GM12872 (cell line): ENCODE data around the gene MRPS34.
A peak's percentile ranks its signal among the peaks of the same experiment; 100 is the strongest.

Source experiments
- TF ChIP-seq, protein P1 (sequence below): IDR thresholded peaks from 3 replicates; pipeline ENCODE4 v1.5.1; 2011; ENCODE audit warnings: low read depth, mild to moderate bottlenecking, low read length, moderate library complexity; ENCODE audit not compliant: insufficient read depth

MRPS34 gene

DNA sequence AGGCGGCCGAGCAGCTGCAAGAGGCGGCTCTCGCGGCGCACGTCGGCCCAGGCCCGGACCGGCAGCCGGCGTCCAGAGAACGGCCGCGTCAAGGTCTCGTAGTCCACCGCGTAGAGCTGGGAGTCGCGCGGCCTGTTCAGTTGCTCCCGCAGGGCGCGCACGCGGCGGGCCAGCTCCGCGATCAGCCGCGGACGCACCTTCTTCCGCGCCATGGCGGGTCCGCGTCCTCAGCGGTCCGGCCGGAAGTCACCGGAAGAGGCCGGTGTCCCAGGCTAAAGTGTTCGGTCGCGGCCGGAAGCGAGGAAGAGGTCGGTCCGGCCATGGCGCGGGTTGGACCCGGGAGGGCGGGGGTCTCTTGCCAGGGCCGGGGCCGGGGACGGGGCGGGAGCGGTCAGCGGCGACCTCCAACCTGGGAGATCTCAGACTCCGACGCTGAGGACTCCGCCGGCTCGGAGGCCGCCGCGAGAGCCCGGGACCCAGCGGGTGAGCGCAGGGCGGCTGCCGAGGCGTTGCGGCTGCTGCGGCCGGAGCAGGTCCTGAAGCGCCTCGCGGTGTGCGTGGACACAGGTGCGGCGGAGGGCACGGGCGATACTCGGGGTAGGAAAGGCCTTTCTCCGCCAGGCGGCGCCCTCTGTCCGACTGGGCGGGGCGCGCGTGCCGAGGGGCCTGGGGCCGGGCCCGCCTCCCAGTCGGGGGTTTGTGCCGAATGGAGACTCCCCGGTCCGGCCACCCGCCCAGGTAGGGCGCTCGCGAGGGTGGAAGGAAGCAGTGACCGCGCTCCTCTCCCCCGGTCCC is at the start of gene MRPS34:
TSS of gene MRPS34 (minus strand) at position 227 of the 795 bp plus-strand sequence. CDS start at position 212, 15 bp downstream.
- TF ChIP-seq, protein P1, sequence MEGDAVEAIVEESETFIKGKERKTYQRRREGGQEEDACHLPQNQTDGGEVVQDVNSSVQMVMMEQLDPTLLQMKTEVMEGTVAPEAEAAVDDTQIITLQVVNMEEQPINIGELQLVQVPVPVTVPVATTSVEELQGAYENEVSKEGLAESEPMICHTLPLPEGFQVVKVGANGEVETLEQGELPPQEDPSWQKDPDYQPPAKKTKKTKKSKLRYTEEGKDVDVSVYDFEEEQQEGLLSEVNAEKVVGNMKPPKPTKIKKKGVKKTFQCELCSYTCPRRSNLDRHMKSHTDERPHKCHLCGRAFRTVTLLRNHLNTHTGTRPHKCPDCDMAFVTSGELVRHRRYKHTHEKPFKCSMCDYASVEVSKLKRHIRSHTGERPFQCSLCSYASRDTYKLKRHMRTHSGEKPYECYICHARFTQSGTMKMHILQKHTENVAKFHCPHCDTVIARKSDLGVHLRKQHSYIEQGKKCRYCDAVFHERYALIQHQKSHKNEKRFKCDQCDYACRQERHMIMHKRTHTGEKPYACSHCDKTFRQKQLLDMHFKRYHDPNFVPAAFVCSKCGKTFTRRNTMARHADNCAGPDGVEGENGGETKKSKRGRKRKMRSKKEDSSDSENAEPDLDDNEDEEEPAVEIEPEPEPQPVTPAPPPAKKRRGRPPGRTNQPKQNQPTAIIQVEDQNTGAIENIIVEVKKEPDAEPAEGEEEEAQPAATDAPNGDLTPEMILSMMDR, result peak; percentile 82

DNA sequence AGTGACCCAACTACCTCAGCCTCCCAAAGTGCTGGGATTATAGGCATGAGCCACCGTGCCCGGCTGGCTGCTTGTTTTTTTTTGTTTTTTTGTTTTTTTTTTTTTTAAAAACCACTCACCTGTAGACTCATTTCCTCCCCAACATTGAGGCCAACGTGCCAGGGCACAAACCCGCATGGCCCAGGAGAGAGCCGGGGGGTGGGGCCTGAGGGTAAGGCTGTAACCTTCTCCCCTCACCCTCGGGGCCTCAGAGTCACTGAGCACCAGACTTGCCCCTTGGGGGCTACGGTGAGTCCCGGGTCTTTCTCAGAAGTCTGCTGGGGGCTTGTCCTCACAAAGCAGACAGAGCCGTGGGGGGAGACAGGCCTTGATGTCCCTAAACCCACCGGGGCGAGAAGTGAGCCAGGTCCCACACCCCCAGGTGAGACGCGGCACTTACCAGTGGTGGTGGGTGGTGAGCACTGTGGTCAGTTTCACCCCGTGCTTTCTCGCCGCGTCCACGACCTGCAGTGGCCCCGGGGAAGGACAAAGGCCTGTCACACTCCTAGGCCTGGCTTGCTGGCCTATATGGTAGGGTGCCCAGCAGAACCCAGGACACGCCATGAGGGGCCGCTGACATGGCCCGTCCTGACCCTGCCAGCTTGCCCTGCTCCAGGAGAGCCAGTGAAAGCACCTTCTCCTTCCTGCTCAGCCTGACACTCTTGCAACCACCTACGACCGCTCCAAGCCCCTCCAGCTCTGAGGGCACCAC is 49.1 kb upstream of the MRPS34 start:
- TF ChIP-seq, protein P1, result no peak

DNA sequence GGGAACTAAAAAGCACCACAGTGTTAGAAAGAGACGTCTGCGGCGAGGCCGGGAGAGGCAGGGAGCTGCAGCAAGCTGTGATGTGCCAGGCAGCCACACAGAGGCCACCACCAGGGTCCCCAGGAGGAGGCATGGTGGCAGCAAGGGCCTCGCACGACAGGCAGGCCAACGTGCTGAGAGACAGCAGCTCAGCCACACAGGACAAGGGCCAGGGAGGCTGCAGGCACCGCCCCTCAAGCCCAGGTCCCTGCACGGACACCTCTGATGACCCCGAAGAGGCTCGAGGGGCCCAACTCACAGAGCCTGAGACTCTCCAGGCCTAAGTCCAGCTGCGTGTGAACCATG is 48.0 kb upstream of the MRPS34 start:
- TF ChIP-seq, protein P1, result no peak

DNA sequence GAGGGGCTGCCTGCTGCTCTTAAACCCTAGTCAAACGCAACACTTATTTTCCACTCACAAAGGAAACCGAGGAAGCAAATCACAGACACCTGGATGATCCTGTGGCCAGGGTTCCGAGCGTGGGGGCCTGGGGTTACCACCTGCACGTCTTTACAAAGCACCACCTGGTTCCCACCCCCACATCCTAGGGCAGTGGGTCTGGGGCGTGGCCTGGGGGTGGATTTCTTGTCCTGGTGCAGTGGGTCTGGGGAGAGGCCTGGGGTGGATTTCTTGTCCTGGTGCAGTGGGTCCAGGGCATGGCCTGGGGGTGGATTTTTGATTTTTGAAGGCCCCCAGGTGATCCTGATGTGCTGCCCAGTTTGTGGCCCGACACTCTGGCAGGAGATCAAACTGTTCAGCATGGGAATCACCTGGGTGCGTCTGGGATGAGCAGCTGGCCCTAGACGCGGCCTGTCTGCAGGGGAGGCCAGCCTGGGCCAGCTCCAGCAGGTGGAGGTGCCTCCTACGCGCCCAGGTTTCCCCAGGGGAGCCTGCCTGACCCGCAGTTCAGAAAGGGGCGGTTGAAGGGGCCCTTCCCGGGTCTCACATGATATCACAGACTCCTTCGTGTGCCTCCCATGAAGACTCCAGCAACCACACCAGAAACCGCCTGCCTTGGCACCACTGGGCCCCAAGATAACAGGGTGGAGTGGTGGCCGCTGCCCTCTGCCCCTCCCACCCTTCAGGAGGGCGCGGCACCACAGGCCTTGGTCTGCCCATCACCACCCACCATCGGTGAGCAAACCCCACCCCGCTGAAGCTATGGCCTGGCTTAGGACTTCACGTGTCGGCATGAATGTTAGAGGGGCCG is 47.4 kb upstream of the MRPS34 start:
- TF ChIP-seq, protein P1, result no peak

DNA sequence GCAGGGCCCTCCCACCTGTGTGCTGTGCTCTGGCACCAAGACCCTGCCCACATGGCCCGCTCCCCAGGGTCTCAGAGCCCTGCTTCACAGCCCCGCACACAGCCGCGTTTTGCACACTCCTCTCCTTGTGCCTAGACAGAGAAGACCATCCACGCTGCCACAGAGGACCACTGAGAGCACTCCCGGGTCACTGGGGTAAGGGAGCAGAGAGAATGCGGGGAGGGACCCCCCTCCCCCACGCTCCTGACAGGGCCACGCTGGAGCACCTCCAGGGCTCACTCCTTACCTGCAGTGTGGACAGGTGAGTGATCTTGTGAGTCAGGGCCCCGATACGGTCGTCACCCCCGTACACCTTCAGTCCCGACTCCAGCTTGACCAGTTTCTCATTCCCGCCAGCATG is 46.7 kb upstream of the MRPS34 start:
- TF ChIP-seq, protein P1, result no peak

DNA sequence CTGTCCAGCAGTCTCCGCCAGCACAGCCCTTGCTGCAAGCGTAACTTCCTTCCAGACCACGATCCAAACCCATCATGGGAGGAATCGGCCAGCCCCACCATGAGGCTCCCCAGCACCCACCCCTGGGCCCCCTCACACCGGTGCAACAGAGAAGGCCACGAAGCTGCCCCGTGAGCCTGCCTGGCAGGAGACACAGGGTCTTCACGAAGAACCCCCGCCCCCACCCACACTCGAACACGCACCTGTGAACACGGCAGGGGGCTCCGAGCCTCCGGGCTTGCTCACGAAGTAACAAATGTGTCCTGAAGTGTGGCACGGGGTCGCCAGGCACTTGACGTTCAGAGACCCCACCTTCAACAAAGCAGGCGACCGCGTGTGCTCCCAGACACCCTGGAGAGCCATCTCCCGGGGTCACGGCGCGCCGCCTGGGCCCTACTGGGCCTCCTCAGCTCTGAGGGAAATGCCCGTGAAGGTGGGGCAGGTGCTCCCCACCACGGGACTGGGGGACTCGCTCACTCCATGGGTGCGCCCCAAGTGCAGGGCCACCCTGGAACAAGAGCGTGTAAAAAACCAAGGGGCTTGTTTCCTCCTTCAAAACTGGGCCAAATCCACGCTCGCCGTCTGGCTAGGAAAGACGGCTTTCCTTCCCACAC is 46.1 kb upstream of the MRPS34 start:
- TF ChIP-seq, protein P1, result no peak
